GM19023 (cell line): ENCODE results near the gene PPAN.

ENCODE experiments used
- ATAC-seq: cut with Tn5 transposase; IDR thresholded peaks from one replicate; pipeline ENCODE4 v1.9.1; 2021; ENCODE audit warnings: mild to moderate bottlenecking, moderate library complexity; ENCODE audit not compliant: unreplicated experiment

PPAN gene

DNA sequence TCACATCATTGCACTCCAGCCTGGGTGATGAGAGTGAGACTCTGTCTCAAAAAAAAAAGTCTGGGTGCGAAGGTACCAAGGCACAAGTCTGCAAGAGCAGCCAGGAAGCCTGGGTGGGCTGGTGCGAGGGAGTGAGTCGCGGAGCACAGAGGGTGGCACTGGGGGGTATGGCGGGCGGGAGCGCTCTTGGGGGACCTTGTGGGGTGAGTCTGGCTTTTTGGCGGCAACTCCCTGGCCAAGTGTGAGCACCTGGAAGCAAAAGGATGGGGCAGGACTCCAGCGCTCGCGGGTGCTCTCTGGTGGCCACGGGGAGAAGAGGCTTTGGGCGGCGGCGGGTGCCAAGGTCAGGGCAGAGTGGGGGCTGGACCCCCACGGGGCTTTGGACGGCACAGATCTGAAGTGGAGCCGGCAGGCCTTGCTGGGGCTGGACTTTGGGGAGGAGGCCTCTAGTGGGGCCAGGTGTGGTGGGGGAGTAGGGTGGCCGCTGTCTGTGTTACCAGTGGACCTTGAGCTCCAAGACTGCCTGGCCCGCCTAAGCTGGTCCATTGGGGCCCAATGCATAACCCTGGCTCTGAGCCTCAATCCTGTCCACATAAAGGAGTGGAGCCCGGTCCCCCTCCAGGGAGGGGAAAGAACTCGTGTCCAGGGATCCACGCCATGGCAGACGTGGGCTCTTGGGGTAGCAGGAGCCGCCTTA is 6.9 kb downstream of the PPAN start:
- no peak for ATAC-seq

DNA sequence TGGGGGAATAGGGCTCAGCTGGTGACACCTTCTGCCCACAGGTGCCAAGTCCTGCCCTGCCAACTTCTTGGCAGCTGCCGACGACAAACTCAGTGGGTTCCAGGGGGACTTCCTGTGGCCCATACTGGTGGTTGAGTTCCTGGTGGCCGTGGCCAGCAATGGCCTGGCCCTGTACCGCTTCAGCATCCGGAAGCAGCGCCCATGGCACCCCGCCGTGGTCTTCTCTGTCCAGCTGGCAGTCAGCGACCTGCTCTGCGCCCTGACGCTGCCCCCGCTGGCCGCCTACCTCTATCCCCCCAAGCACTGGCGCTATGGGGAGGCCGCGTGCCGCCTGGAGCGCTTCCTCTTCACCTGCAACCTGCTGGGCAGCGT is 7.4 kb downstream of the PPAN start:
- no peak for ATAC-seq

DNA sequence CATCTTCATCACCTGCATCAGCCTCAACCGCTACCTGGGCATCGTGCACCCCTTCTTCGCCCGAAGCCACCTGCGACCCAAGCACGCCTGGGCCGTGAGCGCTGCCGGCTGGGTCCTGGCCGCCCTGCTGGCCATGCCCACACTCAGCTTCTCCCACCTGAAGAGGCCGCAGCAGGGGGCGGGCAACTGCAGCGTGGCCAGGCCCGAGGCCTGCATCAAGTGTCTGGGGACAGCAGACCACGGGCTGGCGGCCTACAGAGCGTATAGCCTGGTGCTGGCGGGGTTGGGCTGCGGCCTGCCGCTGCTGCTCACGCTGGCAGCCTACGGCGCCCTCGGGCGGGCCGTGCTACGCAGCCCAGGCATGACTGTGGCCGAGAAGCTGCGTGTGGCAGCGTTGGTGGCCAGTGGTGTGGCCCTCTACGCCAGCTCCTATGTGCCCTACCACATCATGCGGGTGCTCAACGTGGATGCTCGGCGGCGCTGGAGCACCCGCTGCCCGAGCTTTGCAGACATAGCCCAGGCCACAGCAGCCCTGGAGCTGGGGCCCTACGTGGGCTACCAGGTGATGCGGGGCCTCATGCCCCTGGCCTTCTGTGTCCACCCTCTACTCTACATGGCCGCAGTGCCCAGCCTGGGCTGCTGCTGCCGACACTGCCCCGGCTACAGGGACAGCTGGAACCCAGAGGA is 7.9 kb downstream of the PPAN start:
- ATAC-seq: no peak

DNA sequence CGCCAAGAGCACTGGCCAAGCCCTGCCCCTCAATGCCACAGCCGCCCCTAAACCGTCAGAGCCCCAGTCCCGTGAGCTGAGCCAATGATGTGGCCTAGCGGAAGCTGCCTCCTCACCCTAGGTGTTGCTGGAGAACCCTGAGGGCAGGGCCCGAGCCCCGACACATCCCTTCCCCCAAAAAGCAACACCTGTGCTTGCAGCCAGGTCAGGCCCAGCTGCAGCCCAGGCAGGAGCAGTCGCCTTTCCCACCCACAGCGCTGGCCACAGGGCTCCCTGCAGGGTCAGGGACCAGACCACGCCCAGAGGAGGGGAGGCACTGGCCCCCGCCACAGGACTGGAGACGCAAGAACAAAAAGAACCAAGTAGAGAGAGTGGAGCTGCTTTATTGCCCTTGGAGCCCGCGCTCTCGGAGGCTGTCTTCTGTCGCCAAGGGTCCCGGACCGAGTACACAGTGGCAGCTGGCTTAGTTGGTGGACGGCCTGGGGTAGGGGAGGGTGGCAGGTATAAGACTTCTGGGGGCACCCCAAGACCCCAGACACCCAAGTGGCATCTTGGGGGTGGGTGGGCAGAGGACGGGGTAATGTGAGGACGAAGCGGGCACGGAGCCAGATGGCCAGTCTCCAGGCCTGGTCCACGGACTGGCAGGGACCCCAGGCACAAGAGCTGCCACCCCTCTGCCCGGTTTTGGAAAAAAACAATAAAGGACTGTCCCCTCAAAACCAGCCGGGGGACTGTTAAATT is 8.7 kb downstream of the PPAN start:
- no peak for ATAC-seq

DNA sequence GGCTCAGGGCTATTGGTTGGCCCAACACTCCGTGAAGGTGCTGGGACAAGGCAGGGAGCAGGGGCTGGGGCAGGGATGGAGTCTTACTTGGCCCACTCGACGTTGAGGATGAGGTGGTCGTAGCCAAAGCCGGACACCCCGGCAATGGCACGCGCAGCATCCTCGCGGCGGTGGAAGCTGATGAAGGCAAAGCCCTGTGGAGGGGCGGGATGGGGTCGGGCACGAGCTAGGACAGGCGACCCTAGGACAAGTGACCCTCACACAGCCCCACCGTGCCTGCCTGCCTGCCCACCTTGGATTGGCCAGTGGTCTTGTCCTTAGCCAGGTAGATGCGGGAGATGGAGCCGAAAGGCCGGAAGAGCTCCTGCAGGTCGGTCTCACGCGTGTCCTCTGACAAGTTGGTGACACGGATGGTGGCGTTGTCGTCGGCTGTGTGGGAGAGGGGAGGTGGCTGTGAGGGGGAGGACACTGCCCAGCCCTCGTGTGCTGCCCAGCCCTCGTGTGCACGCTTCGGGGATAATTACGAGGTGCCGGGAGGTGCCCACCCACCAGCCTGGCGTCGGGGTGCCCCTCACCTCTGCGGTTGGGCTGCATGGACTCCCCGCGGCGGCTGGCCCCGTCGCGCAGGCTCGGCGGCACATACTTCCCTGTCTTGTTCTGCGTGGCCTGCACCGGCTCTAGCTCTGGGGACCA is 9.4 kb downstream of the PPAN start:
- ATAC-seq: no peak

DNA sequence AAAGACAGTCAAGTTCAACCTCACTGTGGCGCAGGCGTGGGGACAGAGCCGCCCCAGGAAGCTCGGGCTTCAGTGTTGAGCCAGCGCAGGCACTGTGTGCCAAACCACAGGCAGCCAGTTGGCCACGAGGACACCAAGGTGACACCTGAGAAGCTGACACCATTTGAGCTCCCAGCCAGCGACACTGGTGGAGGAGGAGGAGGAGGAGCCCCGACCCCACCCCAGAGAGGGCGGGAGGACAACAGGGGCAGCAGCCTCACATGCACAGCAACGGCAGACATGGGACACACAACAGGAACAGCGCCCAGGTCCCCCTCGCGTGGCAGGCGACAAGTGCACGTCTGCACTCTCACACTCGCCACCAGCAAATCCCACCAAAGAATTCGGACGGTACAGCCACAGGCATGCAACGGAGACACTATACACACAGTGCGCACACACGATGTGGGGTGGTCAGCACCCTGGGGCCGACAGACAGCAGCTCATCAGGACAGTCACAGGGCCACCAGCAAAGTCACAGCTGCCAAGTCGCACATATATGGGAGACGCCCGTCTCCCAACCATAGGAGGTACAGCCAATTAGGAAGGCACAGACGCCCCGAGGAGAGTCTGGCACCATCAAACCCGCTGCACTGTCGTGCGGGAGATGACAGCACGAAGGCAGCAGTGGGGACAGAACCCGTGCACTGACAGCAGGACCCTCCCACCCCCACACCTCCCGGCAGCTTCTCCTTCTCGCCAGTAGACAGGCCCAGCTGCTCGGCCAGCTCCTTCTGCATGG is 10.1 kb downstream of the PPAN start:
- ATAC-seq: no peak

DNA sequence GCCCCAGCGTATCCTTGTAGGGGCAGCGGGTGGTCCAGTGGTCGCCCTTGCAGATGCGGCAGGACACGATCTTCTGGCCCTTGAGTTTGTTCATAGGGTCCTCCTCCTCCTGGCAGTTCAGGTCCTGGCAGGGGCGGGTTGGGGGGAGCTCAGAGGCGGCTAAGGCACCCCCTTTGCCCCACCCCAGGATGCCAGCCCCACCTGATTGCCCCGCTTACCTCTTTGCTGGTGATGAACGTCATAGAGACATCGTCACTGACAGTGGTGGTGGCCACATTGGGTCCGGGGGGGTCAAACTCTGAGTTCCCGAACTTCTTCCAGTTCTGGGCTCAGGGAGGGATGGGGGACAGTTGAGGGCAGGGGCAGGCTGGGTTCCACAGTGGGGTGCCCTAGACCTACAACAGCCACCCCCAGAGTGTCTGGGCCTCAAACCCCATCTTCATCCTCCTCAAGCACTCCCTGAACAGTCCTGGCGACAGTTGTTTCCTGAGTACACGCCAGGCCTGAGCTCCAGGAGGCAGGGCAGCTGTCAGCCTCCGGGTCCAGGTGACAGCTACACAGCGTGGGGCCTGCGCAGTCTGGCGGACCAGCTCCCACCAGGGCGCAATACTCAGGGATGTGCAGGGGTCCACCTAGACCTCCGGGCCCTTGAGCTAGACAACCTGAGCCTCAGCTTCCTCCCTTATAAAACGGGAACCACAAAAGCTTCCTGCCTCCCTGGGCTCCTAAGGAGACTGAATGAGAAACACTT is 10.9 kb downstream of the PPAN start:
- no peak for ATAC-seq

DNA sequence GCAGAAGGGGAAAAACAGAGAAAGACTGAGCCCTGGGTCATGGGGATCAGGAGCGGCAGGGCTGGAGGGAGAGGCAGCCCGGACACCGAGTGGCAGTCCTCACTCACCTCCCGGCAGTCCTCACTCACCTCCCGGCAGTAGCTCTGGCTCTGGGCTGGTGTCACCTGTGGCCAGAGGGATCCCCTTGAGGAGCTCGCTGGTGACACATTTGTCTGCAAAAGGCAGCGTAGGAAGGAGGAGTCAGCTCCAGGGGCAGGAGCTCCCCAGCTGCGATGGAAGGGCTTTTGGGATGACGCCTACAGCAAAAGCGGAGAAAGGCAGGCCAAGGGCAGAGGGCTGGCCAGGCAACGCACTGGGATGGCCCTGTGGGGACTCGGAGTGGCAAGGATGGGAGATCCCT is 12.8 kb downstream of the PPAN start:
- no peak for ATAC-seq

DNA sequence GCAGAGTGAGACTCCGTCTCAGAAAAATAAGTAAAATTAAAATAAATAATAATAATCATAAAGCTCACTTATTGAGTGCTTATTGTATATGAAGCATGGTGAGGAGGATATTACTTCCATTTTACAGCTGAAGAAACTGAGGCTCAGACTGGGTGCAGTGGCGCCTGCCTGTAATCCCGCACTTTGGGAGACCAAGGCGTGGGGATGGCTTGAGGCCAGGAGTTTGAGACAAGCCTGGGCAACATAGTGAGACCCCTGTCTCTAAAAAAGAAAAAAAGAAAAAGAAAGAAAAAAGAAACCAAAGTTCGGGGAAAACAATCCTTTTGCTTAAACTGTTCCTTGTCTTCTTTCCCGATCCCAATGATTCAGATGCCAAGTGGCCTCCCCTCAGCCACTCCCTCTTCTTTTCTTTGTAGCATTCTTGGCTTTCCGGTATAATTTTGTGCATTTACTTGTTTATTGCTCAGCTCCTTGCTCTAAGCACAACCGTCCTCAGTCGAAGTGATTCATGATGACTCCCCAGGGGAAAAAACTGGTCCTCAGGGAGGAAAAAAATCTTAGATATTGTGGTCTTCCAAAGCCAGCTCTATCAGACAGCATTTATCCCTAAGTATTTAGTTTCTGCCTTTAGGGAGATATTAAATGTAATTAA is 14.5 kb downstream of the PPAN start:
- ATAC-seq: no peak

DNA sequence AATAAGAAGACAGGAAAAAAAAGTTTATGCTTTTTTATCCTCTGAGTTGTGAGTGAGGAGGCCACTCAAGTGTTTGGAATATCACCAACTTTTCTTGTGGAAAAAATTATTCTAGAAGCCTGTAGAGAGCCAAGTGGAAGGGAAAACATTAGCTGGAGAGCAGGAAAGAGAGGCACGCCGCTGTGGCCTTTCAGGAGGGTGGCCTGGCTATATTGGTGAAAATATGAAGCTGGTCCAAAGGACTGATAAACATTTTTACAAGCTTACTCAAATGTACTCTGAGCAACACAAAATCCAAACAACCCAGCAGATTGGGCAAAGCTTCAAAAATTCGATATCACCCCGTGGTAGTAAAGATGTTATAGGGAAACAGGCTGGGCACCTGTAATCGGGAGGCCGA is 15.9 kb downstream of the PPAN start:
- no peak for ATAC-seq

DNA sequence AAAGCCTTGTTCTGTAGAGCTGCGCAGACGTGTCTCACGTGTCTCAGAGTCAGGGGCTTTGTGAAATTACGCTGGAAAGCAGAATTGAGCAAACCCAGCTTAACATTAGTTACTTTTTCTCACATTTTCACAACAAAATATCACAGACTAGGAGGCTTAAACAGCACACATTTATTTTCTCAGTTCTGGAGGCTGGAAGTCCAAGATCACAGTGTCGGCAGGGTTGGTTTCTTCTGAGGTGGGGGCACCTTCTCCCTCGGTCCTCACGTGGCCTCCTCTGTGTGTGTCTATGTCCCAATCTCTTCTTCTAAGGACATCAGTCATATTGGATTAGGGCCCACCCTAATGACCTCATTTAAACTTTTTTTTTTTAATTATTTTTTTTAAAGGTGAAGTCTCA is 18.3 kb downstream of the PPAN start:
- no peak for ATAC-seq

DNA sequence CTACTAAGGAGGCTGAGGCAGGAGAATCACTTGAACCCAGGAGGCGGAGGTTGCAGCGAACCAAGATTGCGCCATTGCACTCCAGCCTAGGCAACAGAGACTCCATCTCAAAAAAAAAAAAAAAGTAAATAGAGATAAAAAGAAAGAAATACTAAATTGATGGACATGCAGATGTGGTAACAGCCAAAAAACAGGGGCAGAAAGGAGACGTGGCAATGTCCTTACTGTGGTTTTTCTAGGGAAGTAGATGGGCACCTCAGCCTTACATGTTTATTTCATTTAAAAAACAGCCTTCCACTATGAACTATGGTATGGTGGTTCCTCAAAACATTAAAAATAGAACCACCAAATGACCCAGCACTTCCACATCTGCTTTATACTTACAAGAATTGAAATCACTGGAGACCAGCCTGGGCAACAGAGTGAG is 20.1 kb downstream of the PPAN start:
- no peak for ATAC-seq

DNA sequence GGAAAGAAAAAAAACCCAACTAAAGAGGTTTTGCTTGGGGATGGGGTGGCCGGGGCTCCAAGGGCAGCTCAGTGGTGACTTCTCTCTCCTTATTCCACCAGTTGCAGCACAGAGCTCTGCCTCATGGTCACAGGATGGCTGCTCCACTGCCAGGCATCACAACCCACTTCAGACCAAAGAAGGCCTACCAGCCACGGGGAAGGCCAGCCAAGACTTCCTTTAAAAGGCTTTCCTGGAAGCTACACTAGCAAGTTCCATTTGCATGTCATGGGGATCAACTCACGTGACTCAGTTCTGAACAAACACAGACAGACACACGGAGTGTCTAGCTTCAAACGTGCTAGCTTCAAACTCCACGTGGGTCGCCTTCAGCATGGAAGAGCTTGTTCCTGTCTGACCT is 26.7 kb downstream of the PPAN start:
- no peak for ATAC-seq

DNA sequence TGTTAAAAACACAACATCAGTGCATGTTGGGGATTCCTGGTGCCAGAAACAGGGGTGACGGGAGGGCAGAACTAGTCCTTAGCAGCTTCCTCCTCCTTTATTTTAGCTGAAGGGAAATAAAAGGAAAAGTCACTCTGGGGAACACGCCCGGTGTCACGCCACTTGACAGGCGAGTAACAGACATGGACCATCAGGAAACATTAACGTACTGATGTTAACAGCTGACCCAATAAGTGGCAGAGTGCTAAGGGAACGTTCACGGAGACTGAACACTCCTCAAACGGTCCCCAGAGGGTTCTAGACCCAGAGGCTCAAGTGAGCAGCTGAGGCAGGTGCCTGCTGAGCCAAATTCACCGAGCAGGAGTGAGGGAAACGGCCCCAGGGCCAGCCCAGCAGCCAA is 27.4 kb downstream of the PPAN start:
- no peak for ATAC-seq

DNA sequence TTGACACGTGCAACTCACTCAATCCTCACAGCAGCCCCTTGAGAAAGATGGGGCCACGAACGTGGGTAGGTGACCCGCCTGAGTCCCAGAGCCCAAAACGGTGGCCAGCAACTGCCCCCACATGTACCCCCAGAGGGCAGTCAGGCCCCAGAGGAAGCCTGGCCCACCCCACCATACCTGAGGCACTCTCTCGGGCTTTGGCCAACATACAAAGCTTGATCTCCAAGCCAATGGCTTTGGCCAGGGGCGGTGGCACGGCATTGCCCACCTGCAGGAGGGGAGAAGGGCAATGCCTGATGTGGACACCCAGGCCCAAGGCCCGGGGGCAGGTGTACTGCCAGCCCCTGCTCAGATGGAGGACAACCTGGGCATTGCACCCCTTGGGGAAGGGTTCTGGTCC is 27.9 kb downstream of the PPAN start:
- no peak for ATAC-seq

DNA sequence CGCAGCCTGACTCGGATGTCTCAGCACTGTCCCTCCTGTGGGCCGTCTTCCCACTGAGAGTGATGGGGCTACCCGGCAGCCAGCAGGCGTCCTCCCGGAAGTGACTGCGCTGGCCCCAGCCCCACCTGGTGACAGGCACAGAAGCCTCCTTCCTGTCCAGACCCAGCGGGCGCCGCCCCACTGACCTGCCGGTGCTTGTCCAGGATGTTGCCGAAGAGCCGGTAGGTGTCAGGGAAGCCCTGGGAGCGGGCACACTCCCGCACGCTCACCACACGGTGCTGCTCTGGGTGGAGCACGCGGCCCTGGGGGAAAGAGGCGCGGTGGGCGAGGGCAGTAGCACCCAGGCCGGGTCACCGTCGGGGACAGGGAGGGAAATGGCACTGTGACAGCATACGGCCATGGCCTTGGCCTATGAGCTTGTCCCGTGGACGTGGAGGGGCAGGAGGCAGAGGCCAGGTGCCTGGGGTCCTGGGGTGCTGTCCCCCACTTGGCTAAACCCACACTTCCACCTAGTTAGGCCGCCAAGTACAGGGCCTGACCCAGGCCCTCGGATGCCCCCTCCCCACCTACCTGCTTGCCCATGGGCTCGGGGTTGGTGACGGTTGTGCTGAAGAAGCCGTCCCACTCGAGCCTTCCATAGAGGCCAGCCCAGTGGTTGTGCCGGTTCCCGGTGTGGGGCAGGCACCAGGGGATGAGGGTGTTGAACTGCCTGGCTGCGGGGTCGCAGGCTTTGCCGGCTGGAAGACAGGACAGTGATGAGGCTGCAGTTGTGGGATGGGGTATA is 29.6 kb downstream of the PPAN start:
- ATAC-seq: no peak

DNA sequence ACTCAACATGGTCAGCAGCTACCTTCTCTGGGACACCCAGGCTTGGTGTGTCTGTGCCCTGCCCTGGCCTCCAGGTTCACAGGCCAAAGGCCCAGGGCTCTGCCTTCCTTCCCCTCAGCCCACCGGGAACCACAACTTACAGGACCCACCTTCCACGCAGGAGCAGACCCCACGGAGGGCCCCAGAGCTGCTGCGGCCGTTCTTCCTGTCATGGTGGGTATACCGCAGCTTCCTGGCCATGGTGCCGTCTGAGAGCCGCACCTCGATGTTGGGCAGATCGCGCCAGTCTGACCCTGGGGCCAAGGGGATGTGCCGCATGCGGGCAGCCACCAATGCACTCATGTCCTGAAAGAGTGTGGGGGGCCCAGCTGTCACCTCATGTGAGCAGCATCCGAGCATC is 30.8 kb downstream of the PPAN start:
- ATAC-seq: no peak

DNA sequence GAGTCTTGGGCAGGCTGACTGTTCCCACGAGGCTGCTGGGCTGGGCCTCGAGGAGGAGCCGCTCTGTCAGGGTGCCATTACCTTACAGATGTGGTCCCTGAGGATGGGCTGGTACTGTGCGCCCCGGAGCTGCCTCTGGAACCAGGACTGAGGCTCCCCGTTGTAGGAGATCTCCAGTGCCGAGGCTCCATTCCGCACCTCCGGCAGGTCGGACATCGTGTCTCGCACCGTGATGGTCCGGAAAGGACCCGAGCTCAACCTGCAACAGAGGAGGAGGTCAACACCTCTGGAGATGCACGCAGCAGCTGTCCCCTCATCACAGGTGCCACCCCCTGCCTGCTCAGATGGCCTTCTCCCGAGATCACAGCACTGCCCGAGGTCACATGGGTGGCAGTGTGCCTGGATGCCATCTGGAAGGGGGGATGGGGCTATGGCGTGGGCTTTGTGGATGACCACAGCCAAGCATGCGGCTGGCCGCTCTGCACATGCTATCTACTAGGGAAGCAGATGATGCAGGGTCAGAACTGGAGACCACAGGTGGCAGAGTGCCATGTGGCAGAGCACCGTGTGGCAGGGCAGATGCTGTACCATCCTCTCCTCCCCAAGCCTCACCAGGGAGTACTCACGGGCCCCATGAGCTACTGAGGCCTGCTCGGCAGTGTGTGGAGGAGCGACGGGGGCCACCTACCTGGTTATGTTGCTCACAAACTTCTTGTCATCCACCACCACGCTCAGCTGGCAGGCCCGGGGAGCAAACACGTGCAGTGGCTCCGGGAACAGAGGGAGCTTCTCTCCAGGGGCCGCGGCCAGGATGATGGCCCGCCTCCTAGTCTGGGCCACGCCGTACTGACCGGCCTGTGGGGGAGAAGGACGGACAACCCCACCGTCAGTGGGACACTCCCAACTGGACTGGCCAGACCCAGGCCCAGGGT is 31.9 kb downstream of the PPAN start:
- no peak for ATAC-seq
